Left renal cortex interstitium (tissue), 4 donors: ENCODE data around the gene ALG12. TPM values are rescaled to one million over a fixed set of nuclear protein-coding genes. Genes with fewer than 3 reads are reported as not detected.

Source experiments
- DNase-seq, 4 donors: peaks; one replicate each; pipeline ENCODE4 v3.0.0-alpha.2; 2013; ENCODE audit warnings: low read depth in 4 of 4, low spot score in 2 of 4, missing footprints in 1 of 4
- polyA plus RNA-seq, 4 donors: library from polyadenylated mRNA; unstranded; fragments of 120-200 nt; gene quantifications; one replicate each; pipeline ENCODE4 v1.2.1, GENCODE V29; 2013; ENCODE audit not compliant: insufficient read length in 4 of 4

The ALG12 gene
- polyA plus RNA-seq, 4 donors, result 23.0 to 43.3 (median 37.2) TPM

DNA sequence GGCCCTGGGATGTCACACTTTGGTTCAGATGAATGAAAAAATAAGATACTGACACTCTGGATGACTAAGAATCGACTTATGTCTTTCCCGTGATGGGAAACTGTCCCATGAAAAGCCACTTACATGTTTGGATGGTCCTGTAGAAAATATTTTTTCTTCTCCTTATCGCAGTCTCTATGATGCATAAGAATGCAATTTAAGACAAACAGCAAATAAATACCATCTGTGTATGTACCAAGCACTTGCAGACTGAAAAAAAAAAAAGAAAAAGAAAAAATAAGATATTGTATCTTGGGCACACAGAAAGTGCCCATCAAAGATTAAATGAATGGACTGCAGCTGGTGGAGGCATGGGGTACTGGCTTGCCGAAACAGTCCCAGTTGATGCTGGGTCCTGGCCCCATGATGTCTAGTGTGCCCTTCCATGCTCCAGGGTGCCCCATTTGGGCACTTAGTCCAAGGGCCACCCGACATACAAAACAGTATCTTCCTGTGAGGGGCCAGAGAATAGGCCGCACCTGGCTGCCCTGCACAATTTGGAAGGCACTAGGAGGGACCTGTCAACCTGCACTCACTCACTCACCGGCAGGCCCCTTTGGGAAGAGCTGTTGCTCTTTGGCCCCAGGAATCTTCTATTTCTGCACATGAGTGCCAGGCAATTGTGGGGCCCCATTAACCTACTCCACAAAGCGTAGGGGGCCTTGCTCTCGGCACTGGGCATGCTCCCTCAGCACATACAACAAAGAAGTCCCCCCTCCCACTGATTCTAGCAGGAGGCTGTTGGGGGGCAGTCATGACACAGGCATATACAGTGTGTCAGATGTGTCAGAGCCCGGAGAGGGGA lies 67.1 kb downstream of the ALG12 start:
- no peak for DNase-seq

Other genes starting within 250 kb of the ALG12 start
- 10 to 100 TPM; 29.2 to 49.0 (median 40.4) TPM for gene BRD1, start 90.6 kb downstream of the ALG12 start, polyA plus RNA-seq
- gene ZBED4, start 64.6 kb downstream of the ALG12 start, polyA plus RNA-seq, result 10 to 100 TPM; 15.9 to 19.1 (median 17.1) TPM
- 10 to 100 TPM; 23.2 to 39.9 (median 31.0) TPM for gene CRELD2, start 196 bp upstream of the ALG12 start, polyA plus RNA-seq
- gene PIM3, start 42.3 kb upstream of the ALG12 start, polyA plus RNA-seq, result 10 to 100 TPM; 14.5 to 26.4 (median 22.3) TPM
- gene IL17REL, start 94.3 kb upstream of the ALG12 start, polyA plus RNA-seq, result under 1 TPM in 1 of 4 donors, not detected in 3; 0.06 TPM
- gene TTLL8, start 139.9 kb upstream of the ALG12 start, polyA plus RNA-seq, result not detected
- gene MLC1, start 167.0 kb upstream of the ALG12 start, polyA plus RNA-seq, result 1 to 10 TPM in 3 of 4 donors, under 1 TPM in 1; 0.78 to 1.6 (median 1.2) TPM
- gene MOV10L1, start 171.6 kb upstream of the ALG12 start, polyA plus RNA-seq, result 1 to 10 TPM in 2 of 4 donors, under 1 TPM in 2; 0.37 to 1.2 (median 0.86) TPM